Spleen (tissue), 11 donors: Measurements from ENCODE around the gene GPR158. TPM values are rescaled to one million over a fixed set of nuclear protein-coding genes. Genes with fewer than 3 reads are reported as not detected.

Source experiments
- DNase-seq: peaks from one replicate; pipeline ENCODE4 v3.0.0-alpha.2; 2020
- H3K27ac ChIP-seq, 8 donors: fragments of 200-600 bp; sonication (generic) in 7 of 8; 1 replicate in 4 of 8; 2 replicates in 4 of 8; pipeline versions ENCODE4 v1.5.0 to v1.8.0; 2016 to 2021; ENCODE audit warnings: inconsistent platforms in 4 of 8, mild to moderate bottlenecking in 4 of 8, moderate library complexity in 1 of 8
- H3K27me3 ChIP-seq, 7 donors: fragments of 200-600 bp; sonication (generic) in 6 of 7; replicated peaks in 1 of 7; 1 replicate in 4 of 7; 2 replicates in 3 of 7; pipeline versions ENCODE4 v1.5.0 to v1.8.0; 2016 to 2021; ENCODE audit warnings: inconsistent platforms in 3 of 7, mild to moderate bottlenecking in 1 of 7
- H3K36me3 ChIP-seq, 6 donors: fragments of 200-600 bp; sonication (generic) in 5 of 6; 1 replicate in 4 of 6; 2 replicates in 2 of 6; pipeline versions ENCODE4 v1.5.0 to v1.8.0; 2016 to 2021; ENCODE audit warnings: inconsistent platforms in 2 of 6
- H3K4me1 ChIP-seq, 6 donors: fragments of 200-600 bp; sonication (generic) in 5 of 6; 1 replicate in 3 of 6; 2 replicates in 3 of 6; pipeline versions ENCODE4 v1.5.0 to v1.8.0; 2016 to 2021; ENCODE audit warnings: inconsistent platforms in 3 of 6
- H3K4me3 ChIP-seq, 8 donors: fragments of 200-600 bp; sonication (generic) in 7 of 8; 1 replicate in 4 of 8; 2 replicates in 4 of 8; pipeline versions ENCODE4 v1.5.0 to v1.8.0; 2016 to 2021; ENCODE audit warnings: inconsistent platforms in 4 of 8, mild to moderate bottlenecking in 4 of 8, moderate library complexity in 2 of 8
- H3K9me3 ChIP-seq, 8 donors: fragments of 200-600 bp; sonication (generic) in 7 of 8; 1 replicate in 4 of 8; 2 replicates in 4 of 8; pipeline versions ENCODE4 v1.5.0 to v1.8.0; 2016 to 2021; ENCODE audit warnings: inconsistent platforms in 4 of 8
- CTCF ChIP-seq, 11 experiments: fragments of 200-600 bp in 7 of 11; fragments of 450-650 bp in 4 of 11; sonication (generic) in 4 of 11; IDR thresholded peaks in 8 of 11; conservative IDR thresholded peaks in 3 of 11; 1 replicate in 7 of 11; 2 replicates in 4 of 11; pipeline versions ENCODE4 v1.4.0 to v1.8.0; 2016 to 2021; ENCODE audit warnings: antibody characterized with exemption in 11 of 11, inconsistent platforms in 4 of 11, mild to moderate bottlenecking in 1 of 11
- POLR2A ChIP-seq, 3 donors: fragments of 450-650 bp; IDR thresholded peaks; one replicate each; pipeline ENCODE4 v1.5.1; 2017; ENCODE audit warnings: antibody characterized with exemption in 3 of 3, mild to moderate bottlenecking in 1 of 3
- POLR2AphosphoS5 ChIP-seq, 3 donors: sonication (generic); formaldehyde crosslinking; IDR thresholded peaks; one replicate each; pipeline ENCODE4 v1.5.1; 2017; ENCODE audit warnings: antibody characterized with exemption in 3 of 3
- WGBS, 5 donors: extraction: QIAGEN DNeasy Blood & Tissue Kit in 3 of 5; methylation state at CpG; one replicate each; pipeline versions ENCODE4 v1.1.5 to v1.1.7; 2013 to 2018; 5-methylcytosine and 5-hydroxymethylcytosine counted together
- intact Hi-C: fragments of 100-400 bp; cut with DNase I; formaldehyde crosslinking; loops from one replicate; pipeline ENCODE4 v1.15.0; 2023; ENCODE audit warnings: low total_unique reads
- polyA plus RNA-seq, 3 donors: library from polyadenylated mRNA; stranded (reverse); fragments of 200-250 nt; gene quantifications; one replicate each; pipeline ENCODE4 v1.2.1, GENCODE V29; 2013
- total RNA-seq, 7 donors: library from RNA; depleted of rRNA in 3 of 7; stranded (reverse); fragments of >200 nt in 3 of 7; fragmentation: NEBNext Ultra II Directional in 4 of 7; extraction: Animal tissue kit (Norgen Biotek cat#: 25700) in 4 of 7; gene quantifications; one replicate each; pipeline versions ENCODE4 v1.1.0 to v1.2.1, GENCODE V29; 2016 to 2021
- donor health status: healthy with polysubstance abuse.
- donor health status: DM: no; HTN: no; CAD: no; lungs with moderate emphysema.
- donor health status: DM: no; HTN: no; CAD: no.
- donor health status: Bipolar disorder and iron deficiency.
- donor health status: healthy.
- donor health status: DM: no; HTN: no; CAD: no.
- donor health status: DM: yes; HTN: yes; CAD: no.

The GPR158 gene
- total and polyA plus RNA-seq, 10 donors: 0.03 to 0.79 (median 0.16) TPM

- Histone ChIP-seq H3K27ac (no peak overlapping the region), H3K4me3 (no peak overlapping the region), H3K9me3 (no peaks in the 10 kb centered on the region), H3K36me3 (no peaks in the 10 kb centered on the region), H3K27me3 (no peaks in the 10 kb centered on the region), H3K4me1 (no peaks in the 10 kb centered on the region)
- DNase-seq: no peak
- TF ChIP-seq CTCF (IDR thresholded peaks at IDR 0.05 in 8 of 11, conservative IDR thresholded peaks at IDR 0.05 in 3 of 11) (no peak), POLR2A (IDR thresholded peaks at IDR 0.05) (no peak), POLR2AphosphoS5 (IDR thresholded peaks at IDR 0.05) (no peak)
- intact Hi-C loops: no loop called here
- WGBS, 5 donors: 51 to 86% (median 63%) methylated on average over 1 of the region's 1 CpG
Measured at GRCh38 chr10:25339966-25340365, 165.2 kb downstream of the GPR158 start.

GRCh38 chr10:25349520-25349919 lies 174.7 kb downstream of the GPR158 start:
- H3K4me3 ChIP-seq: no peak overlapping the region
- no peaks in the 10 kb centered on the region for H3K27me3 ChIP-seq
- no peaks in the 10 kb centered on the region for H3K36me3 ChIP-seq
- H3K27ac ChIP-seq: no peak overlapping the region
- peaks cover 0 to 16% (median 8%) of the 10 kb centered on the region in 8 donors for H3K9me3 ChIP-seq
- H3K4me1 ChIP-seq: no peaks in the 10 kb centered on the region
- TF ChIP-seq POLR2AphosphoS5 (IDR thresholded peaks at IDR 0.05) (no peak), CTCF (IDR thresholded peaks at IDR 0.05 in 8 of 11, conservative IDR thresholded peaks at IDR 0.05 in 3 of 11) (no peak), POLR2A (IDR thresholded peaks at IDR 0.05) (no peak)
- intact Hi-C loops: no loop called here
- DNase-seq: no peak
- 76 to 84% (median 84%) methylated on average over 3 of the region's 3 CpGs for WGBS, 5 donors

- intact Hi-C loops: no loop called here
- H3K9me3 ChIP-seq: peaks cover 0 to 78% (median 67%) of the 10 kb centered on the region in 8 donors
- DNase-seq: no peak
- no peak overlapping the region for H3K4me3 ChIP-seq
- WGBS, 5 donors: 89 to 95% (median 91%) methylated on average over 2 of the region's 2 CpGs
- no peak overlapping the region for H3K27ac ChIP-seq
- no peaks in the 10 kb centered on the region for H3K36me3 ChIP-seq
- no peak for TF ChIP-seq POLR2AphosphoS5 (IDR thresholded peaks at IDR 0.05)
- TF ChIP-seq CTCF (IDR thresholded peaks at IDR 0.05 in 8 of 11, conservative IDR thresholded peaks at IDR 0.05 in 3 of 11): no peak
- no peak for TF ChIP-seq POLR2A (IDR thresholded peaks at IDR 0.05)
- no peaks in the 10 kb centered on the region for H3K4me1 ChIP-seq
- no peaks in the 10 kb centered on the region for H3K27me3 ChIP-seq
Measured at GRCh38 chr10:25356609-25357008, 181.8 kb downstream of the GPR158 start.

GRCh38 chr10:25357269-25357668 lies 182.5 kb downstream of the GPR158 start:
- intact Hi-C loops: no loop called here

More at GRCh38 chr10:25357269-25357668, 182.5 kb downstream of the GPR158 start:
- no peak for DNase-seq
- no peaks in the 10 kb centered on the region for H3K36me3 ChIP-seq
- 64 to 81% (median 73%) methylated on average over 3 of the region's 3 CpGs for WGBS, 5 donors
- no peaks in the 10 kb centered on the region for H3K4me1 ChIP-seq
- H3K9me3 ChIP-seq: peaks cover 0 to 78% (median 69%) of the 10 kb centered on the region in 8 donors
- H3K27ac ChIP-seq: no peak overlapping the region
- H3K4me3 ChIP-seq: no peak overlapping the region
- TF ChIP-seq POLR2A (IDR thresholded peaks at IDR 0.05) (no peak), CTCF (IDR thresholded peaks at IDR 0.05 in 8 of 11, conservative IDR thresholded peaks at IDR 0.05 in 3 of 11) (no peak), POLR2AphosphoS5 (IDR thresholded peaks at IDR 0.05) (no peak)
- no peaks in the 10 kb centered on the region for H3K27me3 ChIP-seq
